ENCODE data around the gene KRTAP2-2. TPM values are rescaled to one million over a fixed set of nuclear protein-coding genes. Genes with fewer than 3 reads are reported as not detected.

Gene KRTAP2-2
- total and polyA plus RNA-seq, 2 of the 13 experiments (the other 11 are each of a cell fraction or from before 2014, with no cell fraction given): not detected

DNA sequence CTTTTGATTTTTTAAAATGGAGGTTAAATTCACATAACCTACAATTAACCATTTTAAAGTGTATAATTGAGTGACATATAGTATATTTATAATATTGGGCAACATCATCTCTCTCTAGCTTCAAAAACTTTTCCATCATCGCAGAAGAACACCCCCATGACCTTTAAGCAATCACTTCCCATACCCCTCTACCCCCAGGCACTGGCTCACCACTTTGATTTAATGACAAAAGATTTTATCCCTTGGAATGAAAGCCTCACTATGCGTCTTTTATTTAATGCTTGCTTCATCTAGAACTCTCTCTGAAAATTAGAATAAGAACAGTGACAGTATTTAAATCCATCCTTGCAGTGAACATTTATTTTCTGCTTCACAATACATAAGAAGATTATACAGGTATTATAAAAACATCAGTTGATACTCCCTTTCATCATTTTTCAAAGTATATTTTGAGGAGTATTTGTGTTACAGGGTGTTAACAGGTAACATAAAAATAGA, 17.1 kb downstream of the KRTAP2-2 start:
- H3K27me3 ChIP-seq (ENCODE audit: control insufficient read depth in 1 of 2, insufficient read depth in 2 of 2, low read length in 2 of 2): no peaks in the 10 kb centered on the region
- no peak overlapping the region for H2AFZ ChIP-seq (ENCODE audit: low read length)
- H3K27ac ChIP-seq (ENCODE audit: extremely low read length, insufficient read depth, low read length): no peak overlapping the region
- TF ChIP-seq HNRNPK (IDR thresholded peaks at IDR 0.05; ENCODE audit: low read depth, low read length, poor library complexity, severe bottlenecking) (no peak), PAXIP1 (CRISPR knock-in tag; conservative IDR thresholded peaks at IDR 0.05) (no peak), SMAD9 (CRISPR knock-in tag; IDR thresholded peaks at IDR 0.05) (no peak), ZNF235 (CRISPR knock-in tag; IDR thresholded peaks at IDR 0.05; ENCODE audit: borderline replicate concordance) (no peak)
- TF ChIP-seq, protein P1, sequence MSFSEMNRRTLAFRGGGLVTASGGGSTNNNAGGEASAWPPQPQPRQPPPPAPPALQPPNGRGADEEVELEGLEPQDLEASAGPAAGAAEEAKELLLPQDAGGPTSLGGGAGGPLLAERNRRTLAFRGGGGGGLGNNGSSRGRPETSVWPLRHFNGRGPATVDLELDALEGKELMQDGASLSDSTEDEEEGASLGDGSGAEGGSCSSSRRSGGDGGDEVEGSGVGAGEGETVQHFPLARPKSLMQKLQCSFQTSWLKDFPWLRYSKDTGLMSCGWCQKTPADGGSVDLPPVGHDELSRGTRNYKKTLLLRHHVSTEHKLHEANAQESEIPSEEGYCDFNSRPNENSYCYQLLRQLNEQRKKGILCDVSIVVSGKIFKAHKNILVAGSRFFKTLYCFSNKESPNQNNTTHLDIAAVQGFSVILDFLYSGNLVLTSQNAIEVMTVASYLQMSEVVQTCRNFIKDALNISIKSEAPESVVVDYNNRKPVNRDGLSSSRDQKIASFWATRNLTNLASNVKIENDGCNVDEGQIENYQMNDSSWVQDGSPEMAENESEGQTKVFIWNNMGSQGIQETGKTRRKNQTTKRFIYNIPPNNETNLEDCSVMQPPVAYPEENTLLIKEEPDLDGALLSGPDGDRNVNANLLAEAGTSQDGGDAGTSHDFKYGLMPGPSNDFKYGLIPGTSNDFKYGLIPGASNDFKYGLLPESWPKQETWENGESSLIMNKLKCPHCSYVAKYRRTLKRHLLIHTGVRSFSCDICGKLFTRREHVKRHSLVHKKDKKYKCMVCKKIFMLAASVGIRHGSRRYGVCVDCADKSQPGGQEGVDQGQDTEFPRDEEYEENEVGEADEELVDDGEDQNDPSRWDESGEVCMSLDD (CRISPR knock-in tag; IDR thresholded peaks at IDR 0.05; ENCODE audit: borderline replicate concordance): no peak
- H3K79me2 ChIP-seq (ENCODE audit: insufficient read depth, low read length): no peaks in the 10 kb centered on the region
- H3K4me1 ChIP-seq (ENCODE audit: insufficient read depth, low read length): no peaks in the 10 kb centered on the region
- ATAC-seq (no peak), DNase-seq (ENCODE audit: low spot score) (no peak), FAIRE-seq (no peak)
- H3K36me3 ChIP-seq (replicated peaks in 1 of 2; ENCODE audit: control insufficient read depth in 1 of 2, insufficient read depth in 2 of 2, low read length in 2 of 2): no peaks in the 10 kb centered on the region
- no peak overlapping the region for H3K9ac ChIP-seq (ENCODE audit: insufficient read depth, low read depth, low read length)
- peaks cover 3% of the 10 kb centered on the region for H3K9me3 ChIP-seq (ENCODE audit: low read length)
- intact Hi-C loops (cut with micrococcal nuclease; ENCODE audit: unreplicated experiment) (no loop called here), in situ Hi-C loops (cut with HindIII; ENCODE audit: extremely low pct_ligation_motif_present, low pct_unique_long_range_greater_than_20kb) (no loop called here)
- no peak overlapping the region for H3K4me3 ChIP-seq (replicated peaks in 1 of 3; ENCODE audit: insufficient read depth in 1 of 3, low read depth in 2 of 3, low read length in 3 of 3)
- H4K20me1 ChIP-seq (ENCODE audit: insufficient read depth, low read length): no peaks in the 10 kb centered on the region
- WGBS (ENCODE audit: low lambda C conversion rate): 65% methylated on average over 2 of the region's 2 CpGs
- BruUV-seq (replicated peaks): no TSS peak
- CTCF ChIA-PET (ENCODE audit: low intra/inter-chr PET ratio, low total read pairs): no interaction called here
- H3K4me2 ChIP-seq (ENCODE audit: low read depth, low read length): no peak overlapping the region
- POLR2A ChIA-PET: no interaction called here

All from HepG2 (cell line).